NCI-H2196 treated with DMSO at 0.1 percent for 48 hours (cell line): ENCODE results near the gene LRP1.

Experiments
- DNase-seq: peaks from one replicate; lab custom pipeline; 2025; ENCODE audit not compliant: unreplicated experiment; lab: John Stamatoyannopoulos, UW

Gene LRP1

DNA sequence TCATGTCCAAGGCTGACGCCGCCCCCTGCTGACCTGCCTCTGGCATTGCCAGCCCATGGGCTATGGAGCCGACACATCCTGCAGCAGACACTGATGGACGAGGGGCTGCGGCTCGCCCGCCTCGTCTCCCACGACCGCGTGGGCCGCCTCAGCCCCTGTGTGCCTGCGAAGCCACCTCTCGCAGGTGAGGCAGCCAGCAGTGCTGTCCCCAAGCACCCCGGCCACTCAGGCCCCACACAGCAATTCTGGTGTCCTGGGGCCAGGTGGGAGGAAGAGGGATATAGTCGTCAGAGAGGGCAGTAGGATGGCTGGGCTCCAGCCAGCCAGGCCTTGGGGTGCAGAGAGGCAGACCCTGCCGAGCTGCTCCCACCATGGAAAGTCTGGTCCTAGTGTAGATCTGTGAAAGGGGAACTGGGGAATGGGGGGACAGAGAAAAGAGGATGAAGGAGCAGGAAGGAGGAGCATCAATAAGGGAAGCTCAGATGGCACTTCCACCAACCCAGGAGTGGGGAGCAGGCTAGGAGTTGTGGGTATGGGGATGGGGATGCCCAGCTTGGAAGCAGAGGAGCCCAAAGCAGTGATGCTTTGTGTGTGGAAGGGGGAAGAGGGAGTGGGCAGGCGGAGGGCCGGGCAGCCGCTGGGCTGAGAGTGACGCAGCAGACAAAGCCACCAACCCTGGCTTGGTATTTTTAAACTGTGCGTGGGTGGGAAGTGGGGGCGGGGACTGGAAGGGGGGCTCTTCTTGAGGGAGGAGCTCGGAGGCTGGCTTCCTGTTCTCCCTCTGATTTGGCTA, 34.7 kb upstream of the LRP1 start:
- no peak for DNase-seq

DNA sequence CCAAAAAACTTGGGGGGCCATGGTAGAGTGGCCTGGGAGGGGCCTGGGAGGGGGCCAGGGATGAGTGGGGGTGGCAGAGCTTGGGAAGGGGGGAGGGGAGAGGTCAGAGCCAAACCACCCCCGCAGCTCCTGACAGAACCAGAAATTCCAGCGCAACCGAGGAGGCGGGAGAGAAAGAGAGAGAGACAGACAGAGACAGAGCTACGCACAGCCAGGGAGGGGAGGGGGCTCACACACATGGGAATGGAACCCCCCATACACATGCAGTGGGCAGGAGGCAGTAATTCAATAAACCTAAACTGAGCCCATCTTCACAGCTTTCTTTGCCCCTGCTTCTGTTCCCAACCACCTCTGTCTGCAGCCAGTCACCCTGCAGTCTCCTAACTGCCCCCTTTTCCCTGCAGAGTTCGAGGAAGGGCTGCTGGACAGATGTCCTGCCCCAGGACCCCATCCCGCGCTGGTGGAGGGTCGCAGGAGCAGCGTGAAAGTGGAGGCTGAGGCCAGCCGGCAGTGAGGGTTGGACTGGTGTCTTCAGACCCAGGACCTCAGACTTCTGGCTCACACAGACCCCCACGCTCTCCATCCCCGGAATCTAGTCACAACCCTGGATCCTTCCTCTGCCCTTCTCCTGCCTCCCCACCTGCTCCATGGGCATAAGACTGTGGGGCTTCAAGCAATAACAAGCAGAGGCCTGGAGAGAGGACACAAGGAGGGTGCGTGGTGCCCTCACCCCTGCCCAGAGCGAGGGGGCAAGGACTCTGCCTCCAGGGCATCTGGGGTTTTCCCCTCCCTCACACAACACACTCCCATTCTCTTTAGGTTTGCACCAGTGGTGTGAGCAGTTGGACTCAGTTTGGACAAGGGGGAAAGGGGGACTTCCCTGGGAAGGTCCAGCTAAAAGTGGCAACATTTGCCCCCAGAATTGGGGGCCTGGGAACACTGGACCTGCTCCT, 33.8 kb upstream of the LRP1 start:
- DNase-seq: no peak

DNA sequence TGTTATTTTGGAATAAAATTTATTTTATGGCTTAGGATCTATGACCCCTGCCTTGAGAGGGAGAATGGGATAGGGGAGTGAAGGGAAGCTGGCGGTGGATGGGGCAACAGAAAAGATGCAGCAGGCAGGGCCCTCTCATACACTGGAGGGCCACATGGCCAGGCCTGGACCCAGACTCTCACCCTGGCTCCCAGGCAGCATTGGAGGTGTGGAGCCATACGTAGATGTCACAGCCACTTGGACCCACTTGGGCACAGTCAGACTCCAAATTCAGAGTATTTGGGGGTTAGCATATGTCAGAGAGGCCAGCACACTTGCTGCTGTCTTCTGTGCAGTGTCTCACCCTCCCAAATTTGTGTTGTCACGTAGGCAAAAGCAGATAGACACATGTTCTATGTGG, 32.8 kb upstream of the LRP1 start:
- DNase-seq: no peak

DNA sequence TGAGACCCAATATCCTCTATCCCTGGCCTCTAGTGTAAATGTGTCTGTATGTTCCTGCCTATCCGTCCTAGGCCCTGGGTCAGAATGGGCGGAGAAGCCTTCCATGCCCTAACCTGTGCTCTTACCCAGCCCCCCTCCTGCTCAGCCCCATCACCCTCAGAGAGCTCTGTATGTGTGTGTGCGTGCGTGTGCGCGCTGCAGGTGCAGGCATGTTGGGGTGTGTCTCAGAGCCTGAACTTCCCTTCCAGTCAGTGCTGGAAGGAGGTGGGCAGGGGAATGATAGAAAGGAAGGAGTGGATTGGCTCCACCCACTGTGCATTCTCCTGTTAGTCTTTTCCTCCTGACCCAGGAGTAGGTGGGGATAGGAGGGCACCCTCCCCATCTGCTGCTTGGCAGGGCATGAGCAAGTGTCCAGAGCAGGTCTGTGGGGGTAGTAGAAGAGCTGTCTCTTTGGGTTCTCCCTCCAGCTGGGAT, 32.1 kb upstream of the LRP1 start:
- DNase-seq: no peak

DNA sequence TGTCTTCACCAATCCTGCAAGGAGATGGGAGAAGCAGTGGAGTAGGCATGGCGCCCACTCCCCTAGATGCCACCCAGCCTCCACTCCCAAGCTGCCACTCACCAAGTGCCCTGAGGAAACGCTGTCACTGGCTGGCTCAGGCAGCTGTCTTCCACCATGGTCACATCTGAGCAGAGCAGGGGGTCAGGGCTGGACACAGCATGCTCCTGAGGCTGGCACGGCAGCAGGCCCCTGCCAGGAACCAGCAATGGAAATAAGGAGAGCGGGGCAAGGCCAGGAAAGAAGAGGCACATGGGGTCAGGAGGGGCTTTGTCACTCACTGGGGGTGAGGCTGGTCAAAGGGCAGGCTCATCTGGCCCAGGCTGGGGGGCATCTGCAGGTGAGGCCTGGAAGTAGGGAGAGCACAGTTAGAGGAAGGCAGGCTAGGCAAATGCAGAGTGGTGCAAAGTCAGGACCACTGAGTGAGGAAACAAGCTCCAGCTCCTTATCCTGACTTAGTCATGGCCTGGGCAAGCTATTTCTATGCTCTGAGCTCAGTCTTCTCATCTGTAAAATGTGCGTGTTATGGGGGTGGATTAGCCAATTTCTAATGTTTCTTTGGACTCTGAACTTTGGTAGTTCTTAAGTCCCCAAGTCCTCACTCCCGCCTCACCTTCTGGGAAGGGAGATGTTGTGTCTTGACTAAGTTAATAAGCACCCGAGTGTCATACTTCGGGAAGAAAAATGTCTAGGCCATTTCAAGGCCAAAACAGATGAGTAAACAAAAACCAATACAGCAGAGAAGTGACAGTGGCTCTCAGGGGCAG, 31.3 kb upstream of the LRP1 start:
- no peak for DNase-seq

DNA sequence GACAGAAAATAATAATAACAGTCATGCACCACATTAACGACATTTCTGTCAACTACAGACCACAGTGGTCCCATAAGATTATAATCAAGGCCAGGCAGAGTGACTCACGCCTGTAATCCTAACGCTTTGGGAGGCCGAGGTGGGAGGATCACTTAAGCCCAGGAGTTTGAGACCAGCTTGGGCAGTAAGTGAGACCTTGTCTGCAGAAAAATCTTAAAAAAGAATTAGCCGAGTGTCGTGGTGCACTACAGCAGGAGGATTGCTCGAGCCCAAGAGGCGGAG, 30.8 kb upstream of the LRP1 start:
- no peak for DNase-seq

DNA sequence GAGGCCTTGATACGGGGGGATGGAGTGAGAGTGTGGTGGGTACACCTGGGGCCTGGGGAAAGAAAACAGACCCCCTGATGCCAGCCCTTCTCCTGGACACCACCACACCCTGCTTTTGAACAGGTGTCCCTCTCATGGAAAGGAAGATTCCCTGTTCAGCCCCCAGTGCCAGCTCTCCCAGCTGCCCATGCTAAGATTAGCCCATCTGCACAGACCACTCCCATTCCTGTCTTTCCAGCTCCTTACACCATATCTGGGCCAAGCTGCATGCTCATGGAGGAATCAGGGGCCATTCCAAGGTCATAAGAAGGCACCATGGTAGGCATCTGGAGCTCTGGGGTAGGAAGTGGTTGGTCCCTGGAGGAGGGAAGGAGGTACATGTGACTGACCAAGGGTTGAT, 29.7 kb upstream of the LRP1 start:
- DNase-seq: no peak

DNA sequence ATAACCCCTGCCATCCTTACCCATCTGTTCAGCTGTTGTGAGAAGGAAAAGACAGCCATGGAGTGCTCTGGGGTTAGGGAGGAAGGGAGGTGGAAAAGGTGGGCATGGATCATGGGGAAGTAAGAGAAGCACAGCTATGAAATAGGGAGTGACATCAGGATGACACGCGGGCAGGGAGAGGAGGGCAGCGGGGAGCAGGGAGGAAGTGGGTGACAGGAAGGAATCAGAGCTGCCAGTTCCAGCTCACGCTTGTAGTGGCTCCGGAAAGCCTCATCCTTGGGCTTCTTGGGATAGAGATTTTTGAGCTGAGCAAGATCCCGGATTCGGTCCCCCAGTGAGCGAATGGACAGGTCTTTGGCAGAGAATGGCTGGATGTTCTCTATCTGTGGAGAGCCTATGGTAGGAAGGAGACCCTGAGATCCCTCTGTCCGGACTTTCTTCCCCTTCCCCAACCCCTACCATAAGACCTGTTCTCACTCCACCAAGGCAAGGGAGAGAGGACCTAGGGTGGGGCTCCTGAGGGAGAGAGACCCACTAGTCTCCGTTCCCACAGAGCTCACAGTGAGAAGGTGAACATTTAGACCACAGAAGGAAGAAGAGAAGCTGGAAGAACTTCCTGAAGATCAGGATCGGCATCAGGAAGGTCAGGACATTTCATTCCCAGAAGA, 29.1 kb upstream of the LRP1 start:
- DNase-seq: no peak

DNA sequence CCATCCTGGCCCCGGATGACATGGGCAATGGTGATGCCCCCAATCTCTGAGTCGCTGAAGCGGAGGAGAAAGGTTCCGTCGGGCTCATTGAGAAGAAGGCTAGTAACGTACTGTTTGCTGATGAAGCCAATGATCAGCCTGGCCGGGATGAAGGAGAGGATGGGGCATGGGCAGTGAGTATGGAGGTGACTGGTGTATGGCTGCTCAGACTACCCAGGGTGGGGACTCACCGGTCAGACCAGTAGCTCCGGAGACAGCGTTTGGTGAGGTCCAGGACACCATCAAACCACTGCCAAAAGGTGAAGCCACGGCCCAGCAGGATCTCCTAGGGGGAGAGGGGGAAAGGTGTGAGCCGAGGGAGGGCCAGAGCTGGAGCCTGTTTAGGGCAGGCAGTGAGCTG, 28.5 kb upstream of the LRP1 start:
- DNase-seq: no peak

DNA sequence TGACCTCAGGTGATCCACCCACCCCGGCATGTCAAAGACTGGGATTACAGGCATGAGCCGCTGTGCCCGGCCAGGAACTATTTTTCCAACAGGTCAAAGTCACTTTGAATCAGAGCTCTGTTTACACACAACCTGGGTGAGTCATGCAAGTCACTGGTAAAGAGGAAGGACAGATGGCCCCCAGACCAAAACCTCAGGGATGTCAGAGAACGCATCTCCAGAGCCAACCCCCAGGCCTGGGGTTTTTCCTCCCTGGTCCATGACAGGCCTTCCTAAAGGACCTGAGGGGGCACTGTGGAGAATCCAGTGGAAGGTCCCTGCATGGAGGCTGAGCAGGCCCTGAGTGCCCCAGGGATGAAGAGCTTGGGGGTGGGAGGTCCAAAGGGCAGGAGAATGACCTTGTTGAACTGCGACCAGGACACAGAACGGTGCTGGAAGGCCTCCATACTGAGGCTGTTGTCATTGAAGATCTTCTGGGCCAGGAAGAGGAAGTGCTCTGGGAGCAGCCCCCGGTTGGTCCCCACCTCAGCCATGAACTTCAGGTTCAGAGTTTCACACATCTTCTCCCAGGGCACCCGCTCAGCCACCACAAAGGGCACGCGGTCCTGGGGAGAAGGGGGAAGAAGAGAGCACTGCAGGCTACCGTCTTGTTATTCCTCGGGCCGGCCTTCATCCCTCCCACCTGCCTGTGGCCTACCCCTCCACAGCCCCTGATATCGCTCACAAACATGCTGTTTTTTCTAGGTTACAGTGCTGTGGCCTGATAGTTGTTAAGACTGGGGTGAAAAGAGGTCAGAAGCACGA, 26.2 kb upstream of the LRP1 start:
- no peak for DNase-seq

DNA sequence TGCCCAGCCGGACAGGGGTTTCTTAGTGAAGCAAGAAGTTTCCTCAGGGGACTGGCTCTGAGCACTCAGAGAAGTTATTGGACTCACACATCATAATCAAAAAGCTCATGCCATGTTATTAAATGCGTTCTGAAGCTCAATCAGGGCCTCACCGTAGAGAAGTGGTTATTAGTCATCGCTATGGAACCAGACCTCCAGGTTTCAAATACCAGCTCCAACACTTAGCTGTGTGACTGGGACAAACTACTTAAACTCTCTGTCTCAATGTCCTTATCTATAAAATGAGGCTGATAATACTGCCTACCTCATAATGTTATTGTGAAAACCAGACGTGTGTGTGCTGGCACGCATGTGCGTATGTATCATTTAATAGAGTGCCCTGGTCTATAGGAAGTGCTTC, 24.4 kb upstream of the LRP1 start:
- no peak for DNase-seq

DNA sequence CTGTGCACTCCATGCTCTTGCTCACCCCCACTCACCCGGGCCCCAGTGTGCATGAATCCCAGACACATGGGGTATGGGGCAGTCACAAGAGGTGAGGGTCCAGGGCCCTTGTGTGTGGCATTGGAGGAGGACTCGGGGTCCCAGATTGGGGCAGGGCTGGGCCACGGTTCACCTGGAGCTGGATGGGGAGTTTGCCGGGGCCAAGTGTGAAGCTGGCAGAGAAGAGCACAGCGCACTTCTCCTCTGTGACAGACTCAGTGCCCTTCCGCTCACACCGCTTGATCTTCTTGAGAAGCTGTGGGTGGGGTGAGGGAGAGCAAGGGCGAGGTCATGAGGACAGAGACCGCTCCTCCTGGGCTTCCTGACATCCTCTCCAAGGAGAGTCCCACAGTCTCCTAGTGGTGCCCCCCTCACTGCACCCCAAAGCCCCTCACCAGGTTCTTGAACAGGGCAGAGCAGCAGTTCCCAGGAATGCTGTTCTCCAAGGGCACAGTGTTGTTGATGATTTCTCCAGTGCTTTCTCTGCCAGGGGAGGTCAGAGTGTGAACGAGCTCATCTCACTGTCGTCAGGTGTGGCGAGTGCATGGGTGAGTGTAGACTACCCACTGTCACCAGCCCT, 23.9 kb upstream of the LRP1 start:
- DNase-seq: no peak

DNA sequence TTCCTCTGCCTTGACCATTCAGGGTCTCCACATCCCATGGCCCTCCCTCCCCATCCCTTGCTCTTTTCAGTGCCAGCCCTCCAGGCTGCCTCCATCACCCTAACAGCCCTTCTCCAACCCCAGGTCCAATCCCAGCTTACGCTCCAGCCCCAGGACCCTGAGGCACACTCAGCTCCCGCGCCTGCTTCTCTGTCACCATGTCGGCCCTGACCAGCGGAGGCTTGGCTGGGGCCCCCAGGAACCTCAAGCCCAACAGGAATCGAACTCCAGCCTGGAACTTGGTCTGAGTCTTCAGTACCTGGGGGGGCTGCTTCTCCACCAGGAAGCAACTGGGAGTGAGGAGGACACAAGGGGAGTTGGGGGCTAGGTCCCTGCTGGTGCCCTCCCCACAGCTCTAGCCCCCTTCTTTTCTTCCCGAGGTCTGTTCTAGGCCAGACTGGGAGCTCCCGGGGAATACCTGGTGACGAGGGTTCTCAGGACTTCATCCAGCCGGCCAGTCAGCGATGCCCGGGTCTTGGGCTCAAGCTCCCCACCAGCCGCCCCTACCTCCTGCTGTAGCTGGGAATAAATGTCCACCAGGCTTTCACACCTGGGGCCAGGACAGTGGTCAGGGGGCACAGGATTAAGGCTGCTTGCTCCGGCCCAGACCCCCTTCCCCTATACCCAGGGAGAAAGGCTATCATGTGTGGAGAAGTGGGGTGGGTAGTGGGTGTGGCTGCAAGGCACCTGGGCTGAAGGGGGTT, 23.1 kb upstream of the LRP1 start:
- no peak for DNase-seq

DNA sequence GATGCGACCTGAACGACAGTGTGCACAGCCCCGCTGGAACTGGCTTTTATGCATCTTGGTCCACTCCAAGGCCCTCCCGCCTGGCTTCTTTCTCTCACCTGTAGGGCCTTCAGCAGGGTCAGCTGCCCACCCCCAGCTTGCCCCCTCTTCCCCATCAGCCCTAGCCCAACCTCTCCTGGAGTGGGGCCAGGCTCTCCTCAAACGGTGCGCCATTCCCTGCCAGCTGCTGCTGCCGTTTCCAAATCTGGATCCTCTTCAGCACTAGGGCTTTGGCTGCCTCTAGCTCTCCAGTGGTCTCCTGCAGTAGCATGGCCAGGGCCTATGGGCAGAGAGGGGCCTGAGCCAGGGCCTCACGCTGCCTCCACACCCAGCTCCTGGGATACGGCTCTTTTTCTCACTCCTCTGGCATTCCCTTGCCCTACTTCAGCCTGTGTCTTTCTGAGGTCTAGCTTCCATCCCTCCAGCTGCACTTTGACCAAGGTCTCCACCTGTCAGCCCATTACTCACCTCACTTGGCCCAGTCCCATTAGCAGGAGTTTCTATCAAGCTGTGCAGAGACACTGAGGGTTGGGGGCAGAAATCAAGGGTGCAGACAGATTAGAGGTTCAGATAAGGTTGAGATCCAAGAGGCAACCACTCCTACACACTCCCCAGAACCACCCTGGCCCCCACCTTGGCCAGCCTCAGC, 22.1 kb upstream of the LRP1 start:
- DNase-seq: no peak

DNA sequence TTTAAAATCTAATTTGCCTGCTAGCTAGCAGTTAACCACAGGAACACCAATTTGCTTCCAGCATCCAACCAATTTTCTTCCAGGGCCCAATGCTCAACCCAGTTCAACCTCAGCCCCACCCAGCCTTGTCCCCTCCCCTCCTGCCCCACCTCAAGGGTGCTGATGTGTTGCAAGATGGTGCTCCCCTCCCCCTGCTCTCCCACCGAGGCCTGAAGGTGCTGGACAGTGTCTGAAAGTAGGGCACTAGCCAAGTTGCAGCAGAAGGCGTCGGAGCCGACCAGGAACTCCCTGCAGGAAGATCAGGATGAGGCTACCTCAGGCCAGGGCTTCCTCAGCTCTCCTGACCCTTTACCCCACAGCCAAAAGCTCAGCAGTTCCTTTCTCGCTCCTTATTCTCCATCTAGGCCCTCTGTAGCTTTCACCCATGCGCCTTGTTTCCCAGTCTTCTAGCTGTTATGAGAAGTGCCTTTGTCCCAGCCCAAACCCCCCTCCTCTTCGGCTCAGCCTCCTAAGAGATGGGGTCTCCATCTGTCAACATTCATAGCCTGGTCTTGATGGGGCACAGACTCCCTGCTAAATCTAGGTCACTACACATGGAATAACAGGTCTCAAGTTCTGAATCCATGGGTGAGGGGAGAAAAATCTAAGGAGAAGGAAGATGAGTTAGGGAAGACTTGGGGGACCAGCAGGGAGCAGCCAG, 20.7 kb upstream of the LRP1 start:
- DNase-seq: no peak

DNA sequence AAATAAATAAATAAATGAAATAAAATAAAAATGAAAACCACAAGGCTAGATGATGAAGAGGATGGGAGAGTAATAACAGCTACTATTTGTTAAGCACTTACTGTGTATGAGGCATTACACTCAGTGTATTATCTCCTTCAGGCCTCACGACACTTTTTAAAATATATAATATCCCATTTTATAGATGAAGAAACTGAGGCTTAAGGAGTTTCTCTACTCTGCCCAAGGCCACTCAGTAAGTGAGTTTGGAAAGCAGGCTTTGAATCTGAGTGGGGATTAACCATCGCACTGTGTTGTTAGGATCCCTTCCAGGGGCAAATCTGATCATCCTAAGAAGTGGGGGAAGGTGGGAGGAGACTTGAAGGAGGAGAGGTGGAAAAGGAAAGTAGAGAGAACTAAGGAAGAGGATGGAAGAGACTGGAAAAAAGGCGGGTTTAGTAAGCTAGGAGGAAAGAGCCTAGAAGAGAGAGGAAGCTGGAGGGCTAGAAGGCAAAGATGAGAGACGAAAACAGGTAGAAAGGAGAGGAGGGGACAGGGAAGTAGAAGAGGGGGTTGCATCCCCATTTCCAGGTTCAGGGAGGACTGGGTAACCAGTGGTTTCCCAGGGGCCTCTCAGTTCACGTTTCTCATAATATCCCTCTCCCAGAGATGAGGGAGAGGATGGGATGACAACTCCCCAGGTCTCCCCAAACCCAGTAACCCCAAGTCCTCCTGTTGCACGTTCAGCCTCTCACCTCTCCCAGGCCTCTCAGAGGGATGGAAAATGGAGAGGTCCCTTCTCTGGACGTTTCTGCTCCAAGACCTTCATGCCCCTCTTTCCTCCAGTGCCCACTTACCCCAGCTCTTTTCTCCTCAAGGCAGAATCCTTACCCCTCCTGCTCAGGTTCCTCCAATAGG, 18.8 kb upstream of the LRP1 start:
- DNase-seq: no peak
